AG10803 (cell line): ENCODE data around the gene DENND4A.

Experiments used
- DNase-seq: peaks from one replicate; pipeline ENCODE4 v3.0.0; 2010; ENCODE audit warnings: low read depth
- H3K4me3 ChIP-seq: 2 replicates; pipeline ENCODE4 v1.5.1; 2011; ENCODE audit warnings: mild to moderate bottlenecking, low read length, control low read depth
- TF ChIP-seq, protein P1 (sequence below): conservative IDR thresholded peaks from 2 replicates; pipeline ENCODE4 v1.5.1; 2011; ENCODE audit warnings: mild to moderate bottlenecking, low read length, control low read depth, inconsistent platforms

DENND4A gene

DNA sequence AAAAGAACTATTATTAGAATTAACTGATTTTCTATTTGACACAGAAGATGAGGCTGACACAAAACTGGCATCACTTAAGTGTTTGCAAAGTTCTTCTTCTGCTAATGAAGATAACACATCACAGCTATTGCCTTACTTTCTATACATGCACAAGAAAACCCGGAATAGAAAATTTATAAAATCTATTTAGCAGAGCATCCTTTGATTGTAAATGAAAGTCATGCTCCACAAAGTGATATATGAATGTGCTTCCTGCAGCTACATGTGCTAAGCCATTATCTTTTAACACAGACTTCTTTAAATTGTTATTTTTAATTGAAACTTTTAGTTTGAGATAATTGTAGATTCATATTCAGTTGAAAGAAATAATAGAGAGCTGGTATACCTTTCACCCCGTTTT is 27.0 kb downstream of the DENND4A start:
- H3K4me3 ChIP-seq: no peak overlapping the region
- no peak for DNase-seq
- TF ChIP-seq, protein P1, sequence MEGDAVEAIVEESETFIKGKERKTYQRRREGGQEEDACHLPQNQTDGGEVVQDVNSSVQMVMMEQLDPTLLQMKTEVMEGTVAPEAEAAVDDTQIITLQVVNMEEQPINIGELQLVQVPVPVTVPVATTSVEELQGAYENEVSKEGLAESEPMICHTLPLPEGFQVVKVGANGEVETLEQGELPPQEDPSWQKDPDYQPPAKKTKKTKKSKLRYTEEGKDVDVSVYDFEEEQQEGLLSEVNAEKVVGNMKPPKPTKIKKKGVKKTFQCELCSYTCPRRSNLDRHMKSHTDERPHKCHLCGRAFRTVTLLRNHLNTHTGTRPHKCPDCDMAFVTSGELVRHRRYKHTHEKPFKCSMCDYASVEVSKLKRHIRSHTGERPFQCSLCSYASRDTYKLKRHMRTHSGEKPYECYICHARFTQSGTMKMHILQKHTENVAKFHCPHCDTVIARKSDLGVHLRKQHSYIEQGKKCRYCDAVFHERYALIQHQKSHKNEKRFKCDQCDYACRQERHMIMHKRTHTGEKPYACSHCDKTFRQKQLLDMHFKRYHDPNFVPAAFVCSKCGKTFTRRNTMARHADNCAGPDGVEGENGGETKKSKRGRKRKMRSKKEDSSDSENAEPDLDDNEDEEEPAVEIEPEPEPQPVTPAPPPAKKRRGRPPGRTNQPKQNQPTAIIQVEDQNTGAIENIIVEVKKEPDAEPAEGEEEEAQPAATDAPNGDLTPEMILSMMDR: no peak

DNA sequence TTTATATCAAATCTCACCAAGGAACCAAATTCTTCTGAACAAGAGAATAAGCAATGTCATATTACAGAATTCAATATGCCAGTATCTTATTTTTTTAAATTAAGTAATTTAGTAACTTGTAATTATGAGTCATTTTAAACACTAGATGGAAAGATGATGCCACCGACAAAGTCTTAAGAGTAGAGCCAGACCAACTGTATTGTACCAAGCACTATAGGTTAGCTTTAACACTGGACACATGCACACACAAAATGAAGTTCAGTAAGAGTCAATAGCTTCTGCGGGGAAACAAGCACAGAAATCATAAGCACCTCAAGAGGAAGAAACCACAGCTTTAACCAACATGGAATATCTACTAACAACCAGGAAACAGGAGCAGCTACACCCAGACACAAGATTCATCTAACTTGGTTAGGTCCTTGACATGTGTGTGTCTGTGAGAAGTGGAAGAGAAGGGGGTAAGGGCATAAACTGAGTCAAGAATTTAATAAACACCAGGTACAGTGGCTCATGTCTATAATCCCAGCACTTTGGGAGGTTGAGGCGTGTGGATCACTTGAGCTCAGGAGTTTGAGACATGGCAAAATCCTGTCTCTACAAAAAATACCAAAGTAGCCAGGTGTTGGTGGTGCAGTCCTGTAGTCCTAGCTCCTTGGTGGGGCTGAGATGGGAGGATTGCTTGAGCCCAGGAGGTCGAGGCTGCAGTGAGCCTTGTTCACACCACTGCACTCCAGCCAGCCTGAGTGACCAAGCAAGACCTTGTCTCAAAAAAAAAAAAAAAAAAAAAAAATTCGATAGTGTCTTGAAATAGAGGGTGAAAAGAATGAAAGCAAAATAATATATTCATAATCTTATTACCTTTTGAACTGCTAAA is 28.9 kb downstream of the DENND4A start:
- no peak for DNase-seq
- no peak overlapping the region for H3K4me3 ChIP-seq
- TF ChIP-seq, protein P1: no peak

DNA sequence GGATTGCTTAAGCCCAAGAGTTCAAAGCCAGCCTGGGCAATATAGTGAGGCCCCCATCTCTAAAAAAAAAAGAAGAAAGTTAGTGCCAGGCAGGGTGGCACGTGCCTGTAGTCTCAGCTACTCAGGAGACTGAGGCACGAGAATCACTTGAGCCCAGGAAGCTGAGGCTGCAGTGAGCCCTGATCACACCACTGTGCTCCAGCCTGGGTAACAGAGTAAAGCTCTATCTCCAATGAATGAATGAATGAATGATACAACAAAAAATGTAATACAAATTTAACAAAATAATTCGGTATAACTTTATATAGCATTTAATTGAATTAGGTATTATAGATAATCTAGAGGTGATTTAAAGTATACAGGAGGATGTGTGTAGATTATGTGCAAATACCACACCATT is 29.7 kb downstream of the DENND4A start:
- DNase-seq: no peak
- TF ChIP-seq, protein P1: no peak
- H3K4me3 ChIP-seq: no peak overlapping the region

DNA sequence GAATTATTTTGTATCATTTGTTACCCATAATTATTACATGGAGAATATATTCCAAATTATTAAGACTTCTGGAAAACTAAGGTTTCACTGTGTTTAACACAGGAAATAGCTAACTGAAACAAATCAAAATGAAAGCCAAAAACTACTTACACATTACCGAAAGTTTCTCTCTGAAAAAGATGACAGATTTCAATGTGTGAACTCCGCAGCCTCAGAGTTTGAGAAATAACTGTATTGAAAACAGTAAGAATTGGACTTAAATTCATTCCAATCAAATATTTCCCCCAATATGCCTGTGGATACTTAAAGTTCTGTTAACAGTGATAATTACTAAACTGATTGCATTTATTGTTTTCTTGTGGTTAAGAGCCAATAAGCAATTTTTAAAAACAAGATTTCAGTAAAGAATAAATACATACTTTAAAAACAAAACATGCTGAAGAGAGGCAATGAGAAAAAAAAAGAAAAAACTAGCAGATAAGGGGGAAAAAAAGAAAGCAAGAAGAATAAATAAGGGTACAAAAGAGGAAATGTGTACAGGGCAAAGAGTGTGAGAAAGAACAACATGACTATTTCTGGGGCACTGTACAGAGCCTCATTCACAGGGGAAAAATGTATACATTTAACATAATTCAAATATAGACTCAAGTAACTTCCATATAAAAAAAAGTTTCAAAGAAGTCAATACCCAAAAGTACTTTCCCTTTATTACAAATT is 30.7 kb downstream of the DENND4A start:
- H3K4me3 ChIP-seq: no peak overlapping the region
- TF ChIP-seq, protein P1: no peak

DNA sequence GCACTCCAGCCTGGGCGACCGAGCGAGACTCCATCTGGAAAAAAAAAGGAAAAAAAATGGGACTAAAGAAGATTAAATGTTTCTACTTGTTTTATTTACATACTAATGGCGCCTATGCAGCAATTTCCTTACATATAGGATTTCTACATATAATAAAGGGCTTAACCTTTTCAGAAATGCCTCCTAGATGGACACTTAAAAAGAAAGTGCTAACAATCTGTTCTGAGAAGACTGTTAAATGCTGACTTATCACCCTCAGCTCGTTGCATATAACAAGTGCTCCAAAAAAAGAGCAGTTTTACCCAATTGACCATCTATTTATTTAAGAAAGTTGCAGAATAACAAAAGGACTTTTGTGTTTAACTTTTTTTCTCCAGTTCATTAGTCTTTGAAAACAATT is 32.7 kb downstream of the DENND4A start:
- DNase-seq: no peak
- TF ChIP-seq, protein P1: no peak

More for the DNA sequence above, 30.7 kb downstream of the DENND4A start:
- no peak for DNase-seq

DNA sequence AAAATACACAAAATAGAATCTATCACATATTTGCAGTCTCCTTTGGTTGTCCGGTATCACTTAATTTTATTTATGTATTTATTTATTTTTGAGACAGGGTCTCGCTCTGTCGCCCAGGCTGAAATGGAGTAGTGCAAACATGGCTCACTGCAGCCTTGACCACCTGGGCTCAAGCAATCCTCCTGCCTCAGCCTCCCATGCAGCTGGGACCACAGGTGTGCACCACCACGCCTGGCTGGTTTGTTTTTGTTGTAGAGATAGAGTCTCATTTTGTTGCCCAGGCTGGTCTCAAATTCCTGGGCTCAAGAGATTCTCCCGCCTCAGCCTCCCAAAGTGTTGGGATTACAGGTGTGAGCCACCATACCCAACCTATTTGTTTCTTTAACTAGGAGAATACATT is 33.9 kb downstream of the DENND4A start:
- TF ChIP-seq, protein P1: no peak
- no peak for DNase-seq
- no peak overlapping the region for H3K4me3 ChIP-seq

More for the DNA sequence above, 32.7 kb downstream of the DENND4A start:
- H3K4me3 ChIP-seq: no peak overlapping the region

DNA sequence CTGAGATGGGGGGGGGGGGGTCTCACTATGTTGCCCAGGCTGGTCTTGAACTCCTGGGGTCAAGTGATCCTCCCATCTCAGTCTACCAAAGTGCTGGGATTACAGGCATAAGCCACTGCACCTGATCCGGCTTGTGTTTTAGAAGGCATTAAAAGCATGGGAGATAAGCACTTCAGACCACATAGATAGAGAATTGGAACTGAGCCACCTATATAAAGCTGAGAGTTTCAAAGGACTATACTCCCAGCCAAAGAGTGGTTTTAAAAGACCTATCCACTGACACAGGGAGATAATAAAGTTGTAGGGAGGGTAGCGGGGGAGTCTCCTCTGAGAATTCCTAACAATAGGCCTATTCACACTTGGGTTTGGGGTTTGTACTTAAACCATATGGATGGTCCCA is 34.8 kb downstream of the DENND4A start:
- DNase-seq: no peak
- H3K4me3 ChIP-seq: no peak overlapping the region
- TF ChIP-seq, protein P1: no peak
